ENCODE measurements around the gene MRPS30. TPM values are rescaled to one million over a fixed set of nuclear protein-coding genes. Genes with fewer than 3 reads are reported as not detected.

MRPS30 gene
- total and polyA plus RNA-seq, 3 donors from 2014 or later: 43.9 to 68.5 (median 63.9) TPM

DNA sequence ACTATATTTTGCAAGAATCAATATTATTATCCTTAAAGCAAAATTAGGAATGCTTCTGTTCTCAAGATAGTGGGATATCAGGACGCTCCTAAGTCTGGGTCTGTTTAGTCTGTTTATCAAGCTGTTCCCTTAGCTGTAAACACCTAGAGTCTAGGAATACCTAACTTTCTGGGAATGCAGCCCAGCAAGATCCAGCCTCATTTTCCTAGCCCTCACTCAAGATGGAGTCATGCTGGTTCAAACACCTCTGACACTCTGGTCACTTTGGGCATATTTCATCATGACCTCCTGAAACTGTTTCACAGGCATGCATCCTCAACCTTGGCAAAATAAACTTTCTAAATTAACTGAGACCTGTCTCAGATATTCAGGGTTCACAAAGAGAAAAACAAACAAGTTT is 14.4 kb upstream of the MRPS30 start:
- 97 to 100% methylated on average over 1 of the region's 1 CpG for WGBS, 2 donors
- H3K36me3 ChIP-seq (ENCODE audit: low read depth, missing control alignments): no peaks in the 10 kb centered on the region
- intact Hi-C loops (cut with DNase I; ENCODE audit: low total_unique reads): no loop called here
- no peak for DNase-seq
- TF ChIP-seq POLR2A (IDR thresholded peaks at IDR 0.05) (no peak), CTCF (IDR thresholded peaks at IDR 0.05) (no peak)
- H3K4me3 ChIP-seq: no peak overlapping the region
- no peaks in the 10 kb centered on the region for H3K9me3 ChIP-seq
- no peaks in the 10 kb centered on the region for H3K4me1 ChIP-seq
- no peaks in the 10 kb centered on the region for H3K27me3 ChIP-seq
- H3K27ac ChIP-seq: no peak overlapping the region

- TF ChIP-seq POLR2A (IDR thresholded peaks at IDR 0.05): no peak
- no peak for TF ChIP-seq CTCF (IDR thresholded peaks at IDR 0.05)
- DNase-seq: no peak
- Histone ChIP-seq H3K36me3 (ENCODE audit: low read depth, missing control alignments) (no peaks in the 10 kb centered on the region), H3K27ac (no peak overlapping the region), H3K9me3 (no peaks in the 10 kb centered on the region), H3K4me1 (no peaks in the 10 kb centered on the region), H3K27me3 (no peaks in the 10 kb centered on the region), H3K4me3 (no peak overlapping the region)
- WGBS, 2 donors: 76 to 96% methylated on average over 4 of the region's 4 CpGs
- intact Hi-C loops (cut with DNase I; ENCODE audit: low total_unique reads): no loop called here
Measured at GRCh38 chr5:44795496-44795895, 13.3 kb upstream of the MRPS30 start.

GRCh38 chr5:44797841-44798240 is 10.9 kb upstream of the MRPS30 start:
- Histone ChIP-seq H3K27ac (no peak overlapping the region), H3K27me3 (no peaks in the 10 kb centered on the region), H3K4me1 (no peaks in the 10 kb centered on the region), H3K4me3 (no peak overlapping the region), H3K36me3 (ENCODE audit: low read depth, missing control alignments) (no peaks in the 10 kb centered on the region), H3K9me3 (no peaks in the 10 kb centered on the region)
- no peak for TF ChIP-seq POLR2A (IDR thresholded peaks at IDR 0.05)
- no peak for TF ChIP-seq CTCF (IDR thresholded peaks at IDR 0.05)
- intact Hi-C loops (cut with DNase I; ENCODE audit: low total_unique reads): no loop called here
- WGBS, 2 donors: 85 to 92% methylated on average over 3 of the region's 3 CpGs
- DNase-seq: no peak

DNA sequence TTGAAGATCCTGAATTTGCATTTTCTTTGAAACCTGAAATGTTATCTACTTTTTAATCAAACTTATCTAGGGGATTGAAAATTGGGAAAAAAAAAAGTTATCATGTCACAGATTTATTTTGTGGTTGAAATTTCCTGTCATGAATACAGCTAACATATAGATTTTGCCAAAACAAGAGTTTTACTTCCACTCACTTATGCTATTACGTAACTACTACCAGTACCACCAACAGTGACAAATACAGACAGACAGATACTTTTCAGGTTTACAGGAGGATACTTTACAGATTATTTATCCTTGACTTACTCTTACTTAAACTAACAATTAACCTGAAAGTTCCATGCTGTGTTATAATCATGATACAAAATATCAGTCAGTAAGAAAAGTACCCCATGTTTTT is 6.8 kb upstream of the MRPS30 start:
- TF ChIP-seq CTCF (IDR thresholded peaks at IDR 0.05): no peak
- TF ChIP-seq POLR2A (IDR thresholded peaks at IDR 0.05): no peak
- no peaks in the 10 kb centered on the region for H3K36me3 ChIP-seq (ENCODE audit: low read depth, missing control alignments)
- intact Hi-C loops (cut with DNase I; ENCODE audit: low total_unique reads): no loop called here
- H3K4me3 ChIP-seq: no peak overlapping the region
- H3K27ac ChIP-seq: no peak overlapping the region
- H3K27me3 ChIP-seq: no peaks in the 10 kb centered on the region
- DNase-seq: no peak
- no peaks in the 10 kb centered on the region for H3K9me3 ChIP-seq
- no peaks in the 10 kb centered on the region for H3K4me1 ChIP-seq
- WGBS, 2 donors: 81 to 92% methylated on average over 1 of the region's 1 CpG

DNA sequence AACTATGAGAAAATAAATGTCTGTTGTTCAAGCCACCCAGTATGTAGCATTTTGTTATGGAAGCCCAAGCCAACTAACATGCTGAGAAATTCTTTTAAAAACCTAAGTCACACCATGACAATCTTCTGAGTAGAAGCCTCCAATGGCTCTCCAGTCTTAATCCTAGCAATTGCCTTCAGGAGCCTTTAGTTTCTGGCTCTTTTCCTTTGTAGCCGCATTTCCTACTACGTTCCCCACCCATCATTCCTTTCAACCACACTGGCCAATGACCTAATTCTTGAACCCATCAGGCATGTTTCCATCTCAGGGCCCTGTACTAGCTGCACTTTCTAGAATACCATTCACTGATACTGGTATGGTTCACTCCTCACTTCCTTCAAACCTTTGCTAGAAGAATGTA is 2.1 kb upstream of the MRPS30 start:
- Histone ChIP-seq H3K9me3 (no peaks in the 10 kb centered on the region), H3K4me1 (peaks cover 7% of the 10 kb centered on the region), H3K36me3 (ENCODE audit: low read depth, missing control alignments) (no peaks in the 10 kb centered on the region), H3K27me3 (no peaks in the 10 kb centered on the region), H3K4me3 (no peak overlapping the region), H3K27ac (no peak overlapping the region)
- intact Hi-C loops (cut with DNase I; ENCODE audit: low total_unique reads): no loop called here
- no peak for TF ChIP-seq CTCF (IDR thresholded peaks at IDR 0.05)
- no peak for TF ChIP-seq POLR2A (IDR thresholded peaks at IDR 0.05)
- WGBS, 2 donors: 87 to 98% methylated on average over 2 of the region's 2 CpGs
- DNase-seq: no peak

Data from testis (tissue), 3 donors.